Esophagus squamous epithelium (tissue), 4 donors: ENCODE data around the gene ZNF555.

Experiments
- CTCF ChIP-seq, 6 experiments: fragments of 450-650 bp in 4 of 6; fragments of 200-600 bp in 2 of 6; sonication (generic) in 2 of 6; IDR thresholded peaks; one replicate each; pipeline ENCODE4 v1.5.1; 2016 to 2019; ENCODE audit warnings: antibody characterized with exemption in 6 of 6, mild to moderate bottlenecking in 4 of 6, moderate library complexity in 4 of 6
- POLR2A ChIP-seq, 4 donors: fragments of 450-650 bp; IDR thresholded peaks; one replicate each; pipeline ENCODE4 v1.6.1; 2017; ENCODE audit warnings: antibody characterized with exemption in 4 of 4, mild to moderate bottlenecking in 4 of 4, moderate library complexity in 3 of 4

GRCh38 chr19:2822846-2823245, 18.4 kb upstream of the ZNF555 start:
- no peak for TF ChIP-seq POLR2A (IDR thresholded peaks at IDR 0.05)
- no peak for TF ChIP-seq CTCF (IDR thresholded peaks at IDR 0.05)
